ENCODE data around the gene AGAP1. TPM values are rescaled to one million over a fixed set of nuclear protein-coding genes. Genes with fewer than 3 reads are reported as not detected.

The AGAP1 gene
- total RNA-seq, 1 donor from 2014 or later, result 44.0 TPM

GRCh38 chr2:235564884-235565530 is 71.2 kb downstream of the AGAP1 start:
- no peak for DNase-seq (ENCODE audit: low spot score in 2 of 2, unreplicated experiment in 2 of 2)
- H3K4me1 Mint-ChIP-seq, result peaks cover 41% of the 10 kb centered on the region
- H3K36me3 Mint-ChIP-seq, result peaks cover 8% of the 10 kb centered on the region
- no peak for TF ChIP-seq CTCF (IDR thresholded peaks at IDR 0.05; ENCODE audit: unreplicated experiment)
- peaks cover 6% of the 10 kb centered on the region for H3K27me3 Mint-ChIP-seq (ENCODE audit: low read depth)
- no peaks in the 10 kb centered on the region for H3K9me3 Mint-ChIP-seq
- H3K27ac Mint-ChIP-seq, result no peak overlapping the region
- H3K4me3 Mint-ChIP-seq, result no peak overlapping the region

GRCh38 chr2:235566415-235566814 is 72.6 kb downstream of the AGAP1 start:
- Mint-ChIP-seq H3K9me3 (no peaks in the 10 kb centered on the region), H3K27me3 (ENCODE audit: low read depth) (peaks cover 6% of the 10 kb centered on the region), H3K27ac (no peak overlapping the region)

GRCh38 chr2:235566931-235567495 is 73.2 kb downstream of the AGAP1 start:
- Mint-ChIP-seq H3K9me3 (no peaks in the 10 kb centered on the region), H3K36me3 (peaks cover 8% of the 10 kb centered on the region), H3K4me3 (no peak overlapping the region), H3K4me1 (peaks cover 33% of the 10 kb centered on the region), H3K27me3 (ENCODE audit: low read depth) (peaks cover 6% of the 10 kb centered on the region), H3K27ac (no peak overlapping the region)
- no peak for TF ChIP-seq CTCF (IDR thresholded peaks at IDR 0.05; ENCODE audit: unreplicated experiment)
- DNase-seq (ENCODE audit: low spot score in 2 of 2, unreplicated experiment in 2 of 2), result no peak

More at GRCh38 chr2:235566415-235566814, 72.6 kb downstream of the AGAP1 start:
- peaks cover 8% of the 10 kb centered on the region for H3K36me3 Mint-ChIP-seq
- no peak overlapping the region for H3K4me3 Mint-ChIP-seq
- peaks cover 39% of the 10 kb centered on the region for H3K4me1 Mint-ChIP-seq
- no peak for DNase-seq (ENCODE audit: low spot score in 2 of 2, unreplicated experiment in 2 of 2)
- TF ChIP-seq CTCF (IDR thresholded peaks at IDR 0.05; ENCODE audit: unreplicated experiment), result no peak

GRCh38 chr2:235567842-235568241 is 74.0 kb downstream of the AGAP1 start:
- Mint-ChIP-seq H3K9me3 (no peaks in the 10 kb centered on the region), H3K27ac (no peak overlapping the region), H3K36me3 (peaks cover 8% of the 10 kb centered on the region), H3K4me1 (peaks cover 26% of the 10 kb centered on the region), H3K27me3 (ENCODE audit: low read depth) (peaks cover 6% of the 10 kb centered on the region), H3K4me3 (no peak overlapping the region)
- DNase-seq (ENCODE audit: low spot score in 2 of 2, unreplicated experiment in 2 of 2), result no peak
- no peak for TF ChIP-seq CTCF (IDR thresholded peaks at IDR 0.05; ENCODE audit: unreplicated experiment)

- peaks cover 8% of the 10 kb centered on the region for H3K36me3 Mint-ChIP-seq
These were observed 74.6 kb downstream of the AGAP1 start for GRCh38 chr2:235568431-235568830.

More at GRCh38 chr2:235568431-235568830, 74.6 kb downstream of the AGAP1 start:
- H3K27me3 Mint-ChIP-seq (ENCODE audit: low read depth), result peaks cover 4% of the 10 kb centered on the region
- H3K4me3 Mint-ChIP-seq, result no peak overlapping the region
- no peak for TF ChIP-seq CTCF (IDR thresholded peaks at IDR 0.05; ENCODE audit: unreplicated experiment)
- H3K4me1 Mint-ChIP-seq, result peaks cover 21% of the 10 kb centered on the region
- DNase-seq (ENCODE audit: low spot score in 2 of 2, unreplicated experiment in 2 of 2), result no peak
- no peaks in the 10 kb centered on the region for H3K9me3 Mint-ChIP-seq
- H3K27ac Mint-ChIP-seq, result no peak overlapping the region

Measured in mesothelial cell of epicardium (in vitro differentiated cells).